NCI-H128 (cell line): ENCODE measurements around the gene FOXP1.
"Not testable (repeated sequence)": the region's sequence is repeated elsewhere in the genome, so short reads cannot be mapped to it uniquely, and the experiment has no call there.

ENCODE experiments used
- DNase-seq: peaks from one replicate; lab custom pipeline; 2025; ENCODE audit not compliant: unreplicated experiment; lab: John Stamatoyannopoulos, UW

Gene FOXP1

DNA sequence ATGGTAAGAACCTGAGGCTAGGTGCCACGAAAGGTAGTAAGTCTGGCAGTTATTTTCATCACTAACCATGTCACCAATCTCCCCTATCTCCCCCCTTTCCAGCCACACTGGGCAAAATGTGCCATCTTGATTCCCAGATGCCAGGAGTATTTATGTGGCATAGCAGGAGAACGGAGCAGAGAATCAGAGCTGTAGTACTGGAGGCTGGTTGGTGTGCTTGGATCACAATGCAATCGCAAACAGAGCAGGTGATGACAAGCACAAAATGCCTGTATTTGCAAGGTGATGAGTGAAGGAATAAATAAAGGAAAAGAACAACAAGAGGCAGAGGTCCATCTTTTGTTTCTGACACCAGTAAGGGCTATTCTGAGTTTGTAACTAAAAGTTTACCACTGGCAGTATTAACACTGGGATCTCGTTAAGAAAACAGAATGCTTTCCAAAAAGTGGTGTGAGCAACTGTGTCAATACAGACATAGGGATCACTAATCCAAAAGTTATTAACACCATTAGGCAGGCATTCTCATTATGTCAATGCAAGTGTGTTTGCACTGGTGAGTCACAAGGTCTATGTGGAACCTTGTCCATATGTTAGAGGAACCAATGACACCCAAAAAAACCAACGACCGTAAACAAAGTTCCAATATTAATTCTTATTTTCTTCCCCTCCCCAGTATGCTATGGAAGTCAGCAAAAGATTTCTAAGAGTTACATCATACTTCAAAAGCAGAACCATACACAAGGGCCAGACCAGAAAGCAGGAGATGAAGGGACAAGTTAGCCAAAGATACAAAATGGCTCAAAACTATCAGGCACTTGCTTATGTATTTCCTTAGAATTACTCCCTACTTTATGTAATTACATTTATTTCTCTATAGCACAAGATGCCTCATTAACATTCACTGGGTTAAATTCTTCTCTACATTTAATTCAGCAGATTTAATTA is 556.6 kb downstream of the FOXP1 start:
- no peak for DNase-seq

DNA sequence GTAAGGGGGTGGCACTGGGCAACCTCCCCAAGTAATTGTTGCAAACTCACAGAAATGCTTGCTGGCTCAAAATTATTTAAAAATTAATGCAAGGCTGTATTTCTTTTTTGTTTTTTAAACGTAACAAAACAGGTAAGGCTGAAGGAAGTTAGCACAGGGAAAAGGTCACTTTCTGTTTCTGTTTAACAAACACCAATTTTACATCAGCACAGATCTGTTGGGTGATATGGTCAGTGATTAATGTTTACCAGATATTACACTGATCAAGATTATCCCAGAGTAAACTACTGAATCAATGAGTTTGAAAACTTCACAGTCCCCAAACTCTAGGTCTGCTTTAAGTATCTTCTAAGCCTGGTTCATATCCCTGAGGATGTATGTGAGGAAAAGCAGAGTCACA is 558.0 kb downstream of the FOXP1 start:
- no peak for DNase-seq

DNA sequence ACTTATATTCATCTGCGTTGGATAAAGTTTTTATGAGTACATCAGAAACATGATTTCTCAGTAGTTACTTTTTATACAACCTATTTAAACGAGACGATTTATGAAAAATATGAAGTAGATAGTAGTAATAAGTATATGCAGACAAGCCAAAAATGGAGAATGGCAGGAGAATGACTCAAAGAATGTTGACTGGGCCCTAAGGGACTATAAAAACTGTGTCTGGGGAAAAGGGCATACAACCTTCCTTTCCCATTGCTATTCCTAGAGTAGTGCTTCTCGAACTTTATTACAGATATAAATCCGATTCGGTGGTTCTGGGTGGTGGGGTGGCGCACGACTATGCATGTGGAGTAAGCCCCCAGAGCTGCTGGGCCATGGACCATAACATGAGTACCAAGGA is 558.5 kb downstream of the FOXP1 start:
- no peak for DNase-seq

DNA sequence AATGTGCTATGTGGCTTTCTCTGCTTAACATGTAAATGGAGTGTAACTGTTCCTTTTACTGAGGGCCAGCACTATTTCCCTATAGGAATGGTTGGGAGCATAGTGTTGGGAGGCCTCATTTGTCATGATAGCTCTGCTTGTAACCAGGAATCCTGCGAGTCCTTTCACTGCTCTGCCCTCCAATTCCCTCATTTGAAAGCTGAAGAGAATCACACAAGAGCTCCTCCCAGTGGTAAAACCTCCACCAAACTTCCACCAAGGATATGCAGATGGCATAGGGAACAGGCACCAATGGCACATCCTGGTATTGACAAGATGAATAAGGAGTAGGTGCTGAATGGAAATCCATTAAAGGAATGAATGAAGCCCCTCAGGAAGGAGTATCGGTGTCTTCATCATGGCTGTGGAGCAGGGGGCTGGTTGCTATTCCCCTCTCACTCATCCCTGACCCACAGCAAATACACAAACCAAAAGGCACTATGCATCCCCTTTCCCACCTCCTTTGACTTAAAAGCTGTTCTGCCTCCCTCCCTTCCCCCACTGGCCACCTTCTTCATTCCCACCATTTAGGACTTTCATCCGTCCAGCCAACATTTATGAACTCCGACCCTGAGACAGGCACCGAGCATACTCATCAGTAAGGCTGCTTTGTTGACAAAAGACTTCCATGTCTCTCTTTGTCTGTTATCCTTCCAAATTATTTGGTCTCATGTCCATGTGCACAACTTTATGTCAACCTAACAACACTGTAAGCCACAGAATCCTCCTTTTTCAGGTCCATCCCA is 560.8 kb downstream of the FOXP1 start:
- no peak for DNase-seq

DNA sequence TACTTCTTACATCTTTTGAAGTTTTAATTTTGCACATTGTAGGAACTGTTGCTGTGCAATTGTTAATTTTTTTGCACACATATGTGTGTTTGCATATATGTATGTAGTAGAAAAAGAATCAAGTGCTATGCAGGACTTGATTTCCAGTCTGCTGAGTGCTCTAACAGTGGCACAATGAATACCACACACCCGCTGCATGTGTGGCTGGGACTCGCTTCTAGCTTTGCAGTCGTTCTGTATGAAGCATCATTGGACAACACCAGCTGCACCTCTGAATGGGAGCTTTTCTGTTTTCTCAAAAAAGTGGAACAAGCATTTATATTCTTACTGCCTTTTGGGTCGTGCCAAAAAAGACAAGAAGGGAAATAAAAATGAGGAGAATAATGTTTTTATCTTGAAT is 564.7 kb downstream of the FOXP1 start:
- no peak for DNase-seq

DNA sequence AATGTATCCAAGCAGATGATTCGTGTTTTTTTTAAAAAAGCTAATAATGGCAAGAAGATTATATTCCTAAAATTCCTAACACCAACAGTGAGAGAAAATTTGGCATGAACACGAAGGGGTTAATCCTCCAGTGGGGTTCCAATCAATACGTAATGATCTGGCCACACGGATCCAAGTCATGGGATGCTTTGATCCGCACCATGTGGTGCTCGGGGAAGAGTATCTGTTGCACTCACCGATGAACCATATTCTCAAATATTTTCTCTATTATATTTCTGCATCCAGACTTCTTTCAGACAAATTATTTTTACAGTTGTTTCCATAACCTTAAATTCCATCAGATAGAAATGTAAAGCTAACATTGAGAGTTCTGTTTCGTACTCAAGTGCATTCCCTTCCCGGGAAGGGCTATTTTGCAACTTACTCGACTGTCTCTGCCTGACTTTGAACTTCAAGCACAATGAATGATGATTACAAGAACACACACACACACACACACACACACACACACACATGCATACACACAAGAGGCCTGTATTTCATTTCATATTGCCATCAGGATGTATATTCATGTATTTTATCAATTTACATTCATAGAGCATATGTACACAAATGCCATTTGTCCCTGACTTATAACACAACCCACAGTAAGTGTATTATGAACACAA is 567.2 kb downstream of the FOXP1 start:
- DNase-seq, result no peak

DNA sequence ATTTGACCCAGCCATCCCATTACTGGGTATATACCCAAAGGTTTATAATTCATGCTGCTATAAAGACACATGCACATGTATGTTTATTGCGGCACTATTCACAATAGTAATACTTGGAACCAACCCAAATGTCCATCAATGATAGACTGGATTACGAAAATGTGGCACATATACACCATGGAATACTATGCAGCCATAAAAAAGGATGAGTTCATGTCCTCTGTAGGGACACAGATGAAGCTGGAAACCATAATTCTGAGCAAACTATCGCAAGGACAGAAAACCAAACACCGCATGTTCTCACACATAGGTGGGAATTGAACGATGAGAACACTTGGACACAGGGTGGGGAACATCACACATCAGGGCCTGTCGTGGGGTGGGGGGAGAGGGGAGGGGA is 568.9 kb downstream of the FOXP1 start:
- DNase-seq, result not testable (repeated sequence)

DNA sequence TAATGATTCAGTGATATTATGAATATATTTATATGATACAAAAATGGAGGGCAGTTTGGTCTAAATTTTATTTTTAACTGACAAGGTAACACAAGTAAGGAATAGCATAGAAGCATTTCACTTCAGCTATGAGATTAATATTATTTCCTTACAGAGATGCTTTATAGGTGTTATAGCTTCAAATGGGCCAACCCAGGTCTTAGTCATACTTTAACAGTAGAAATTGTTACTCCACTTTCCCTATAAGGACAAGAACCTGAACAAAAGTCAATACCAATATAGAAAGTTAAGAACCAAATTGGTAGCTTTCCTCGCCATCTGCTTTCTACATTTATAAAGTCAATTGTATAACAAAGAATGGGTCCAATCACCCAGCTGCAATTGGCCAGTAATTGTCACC is 570.6 kb downstream of the FOXP1 start:
- no peak for DNase-seq

DNA sequence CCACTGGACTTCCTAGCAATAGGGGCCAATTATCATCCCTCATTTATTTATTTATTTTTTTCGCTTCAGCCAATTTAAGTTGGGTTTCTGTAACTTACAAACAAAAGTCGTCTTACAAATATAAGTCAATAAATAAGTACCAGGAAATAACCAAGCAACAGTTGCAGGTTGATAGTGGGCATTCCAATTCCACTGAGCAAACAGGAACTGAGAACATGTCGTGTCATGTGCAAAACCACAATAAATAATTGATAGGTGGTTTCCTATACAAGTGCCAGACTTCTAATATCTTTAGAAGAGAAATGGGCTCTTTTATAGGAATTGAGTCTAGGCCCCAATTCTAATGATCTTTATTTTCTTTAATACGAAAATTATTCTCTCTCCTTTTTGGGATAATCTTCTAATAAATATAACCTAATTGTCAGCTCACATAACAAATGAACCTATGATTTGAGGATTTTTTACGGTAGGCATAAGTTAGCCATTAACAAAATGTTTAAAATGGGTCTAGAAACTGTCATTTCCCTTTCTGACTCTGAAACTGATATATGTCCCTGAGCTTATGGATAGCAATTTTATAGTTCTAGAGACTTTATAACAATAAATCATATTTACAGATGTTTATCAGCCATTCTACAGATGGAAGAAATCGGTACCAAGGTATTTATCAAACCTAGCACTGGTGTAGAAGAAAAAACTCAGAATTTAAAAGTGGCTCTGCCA is 571.8 kb downstream of the FOXP1 start:
- DNase-seq, result no peak

DNA sequence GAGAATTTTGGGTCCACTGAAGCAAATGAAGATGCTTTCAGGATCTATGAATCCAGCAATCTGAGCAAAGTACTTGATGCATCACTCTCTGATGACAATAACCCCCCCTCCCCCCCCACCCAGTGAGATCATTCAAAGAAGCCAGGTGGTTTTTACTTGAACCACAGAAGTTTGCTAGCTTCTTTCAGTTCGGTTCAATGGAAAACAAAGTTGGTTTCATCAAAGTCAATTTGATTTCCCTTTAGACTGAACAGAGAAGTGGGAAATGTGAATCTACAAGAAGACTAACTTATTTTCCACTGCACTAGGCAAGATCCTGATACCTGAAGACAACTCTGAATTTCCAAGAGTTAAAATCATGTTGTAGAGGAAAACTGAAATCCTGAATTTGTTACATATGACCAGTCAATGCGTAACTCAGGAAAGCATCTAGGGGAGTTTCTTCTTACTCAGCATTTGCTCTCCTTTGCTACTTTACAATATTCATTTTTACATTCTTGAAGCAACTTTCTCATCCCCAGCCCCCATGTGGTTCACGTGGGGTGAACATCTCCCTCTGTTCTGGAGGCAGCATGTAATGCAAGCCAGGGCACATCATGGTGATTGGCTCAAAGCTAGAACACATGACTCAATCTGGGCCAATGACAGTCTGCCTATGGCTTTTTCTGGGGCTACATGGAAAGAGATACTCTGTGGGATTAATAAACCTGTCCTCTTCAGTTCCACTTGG is 572.6 kb downstream of the FOXP1 start:
- DNase-seq, result no peak

DNA sequence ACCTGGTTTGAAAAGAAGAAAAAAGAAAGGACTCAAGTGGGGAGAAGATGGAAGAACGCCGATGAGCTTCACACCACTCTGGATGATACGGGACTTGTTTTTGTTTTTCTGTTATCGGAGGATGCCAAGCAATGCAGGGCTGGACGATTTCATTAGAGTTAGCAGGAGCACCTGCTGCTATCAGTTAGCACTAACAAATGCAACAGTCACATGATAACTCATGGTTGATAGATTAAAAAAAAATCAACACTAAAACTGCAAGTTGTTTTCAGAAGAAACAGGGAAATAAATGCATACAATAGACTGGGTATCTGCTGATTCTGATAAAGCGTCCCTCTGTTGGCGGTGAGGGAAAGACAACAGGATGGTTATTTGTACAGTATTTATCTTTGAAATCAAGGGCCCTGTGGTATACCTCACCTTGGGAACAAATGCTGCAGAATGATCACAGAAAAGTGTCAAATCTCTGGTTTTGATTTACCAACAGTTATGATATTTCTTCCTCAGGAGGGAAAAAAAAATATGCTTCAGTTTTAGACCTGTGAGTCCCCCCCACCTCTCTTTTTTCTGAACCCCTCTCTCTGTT is 575.1 kb downstream of the FOXP1 start:
- no peak for DNase-seq

DNA sequence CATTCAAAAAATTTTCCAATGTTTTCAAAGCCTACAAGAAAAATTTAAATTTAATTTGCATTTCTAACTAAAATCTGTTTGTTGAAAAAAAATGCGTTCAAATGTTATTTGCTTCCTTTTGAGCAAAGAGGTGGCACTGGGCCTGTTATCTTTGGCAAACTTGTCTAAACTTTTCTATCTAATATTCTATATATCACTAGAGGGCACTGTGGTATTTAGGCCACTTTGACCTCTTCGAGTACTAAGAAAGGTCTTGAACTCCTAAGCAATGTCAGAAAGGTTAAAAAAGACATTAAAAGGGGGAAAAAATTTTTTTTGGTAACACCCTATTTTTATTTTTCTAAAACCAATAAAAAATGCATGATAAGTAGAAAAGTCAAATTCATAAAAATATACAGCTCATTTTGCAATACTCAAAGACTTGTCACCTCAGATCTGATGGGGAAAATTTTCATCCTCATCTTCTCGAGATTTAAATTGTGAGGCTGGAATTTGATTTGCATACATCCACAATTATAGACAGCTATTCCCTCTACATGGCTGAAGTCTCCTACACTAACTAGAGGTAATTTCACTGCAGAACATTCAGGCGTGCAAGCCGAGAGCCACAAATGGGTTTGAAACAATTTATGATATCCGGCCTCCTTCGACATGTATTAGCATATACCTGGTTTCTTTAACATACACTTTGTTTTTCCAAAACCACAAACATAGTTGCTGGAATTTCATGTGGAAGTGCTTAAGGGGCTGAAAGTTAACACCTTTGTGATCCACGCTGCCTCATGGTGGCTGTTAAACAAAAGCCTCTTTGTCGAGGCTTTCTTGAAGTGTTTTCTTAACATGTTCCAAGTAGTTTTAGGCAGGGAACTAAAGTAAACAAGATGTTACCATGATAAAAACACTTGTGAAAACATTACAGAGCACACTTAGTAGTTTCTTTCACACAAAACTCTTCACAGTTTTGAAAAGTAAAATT is 576.4 kb downstream of the FOXP1 start:
- DNase-seq, result no peak

DNA sequence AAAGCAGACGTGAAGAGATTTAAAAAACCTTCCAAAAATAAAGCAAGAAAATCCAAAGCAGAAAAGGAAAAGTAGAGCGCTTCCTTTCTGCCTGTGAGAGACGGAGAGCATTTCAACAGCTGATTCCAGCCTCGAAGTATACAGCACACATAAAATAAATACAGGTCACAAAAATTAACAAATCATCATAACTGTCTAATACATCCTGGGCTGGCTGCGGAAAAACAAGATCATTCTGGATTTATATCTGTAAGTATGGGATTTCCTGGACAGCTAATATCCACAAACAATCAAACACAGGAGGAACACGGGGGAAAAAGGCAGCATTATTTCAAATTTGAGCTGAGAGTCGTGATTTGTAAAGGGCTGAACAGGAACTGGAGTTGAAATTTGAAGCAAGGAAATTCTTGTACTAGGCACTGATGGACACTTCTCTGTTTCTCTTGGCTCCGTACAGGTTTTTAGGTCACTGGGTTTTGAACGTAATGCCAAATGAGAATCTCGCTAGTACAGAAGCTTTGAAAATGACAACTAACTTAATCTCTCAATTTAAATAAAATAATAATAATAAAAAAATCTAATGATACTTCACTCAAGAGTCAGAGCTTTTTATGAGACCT is 577.7 kb downstream of the FOXP1 start:
- DNase-seq, result no peak

DNA sequence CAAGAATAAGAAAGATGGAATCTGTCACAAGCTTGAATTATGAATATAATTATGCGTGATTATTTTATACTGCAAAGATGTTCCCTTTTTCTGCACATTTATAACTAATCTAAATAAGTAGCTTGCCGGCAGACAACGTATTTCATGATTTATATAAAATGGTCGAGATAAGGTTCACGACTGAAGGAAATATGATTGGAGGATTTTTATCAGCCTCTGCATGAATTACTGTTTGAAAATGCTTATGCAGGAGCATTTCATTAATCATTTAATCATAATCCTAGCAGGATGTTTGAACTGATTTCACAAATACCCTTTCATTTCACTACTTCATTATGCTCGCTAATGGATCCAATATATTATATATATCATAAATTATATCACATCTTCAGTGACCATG is 580.0 kb downstream of the FOXP1 start:
- no peak for DNase-seq

DNA sequence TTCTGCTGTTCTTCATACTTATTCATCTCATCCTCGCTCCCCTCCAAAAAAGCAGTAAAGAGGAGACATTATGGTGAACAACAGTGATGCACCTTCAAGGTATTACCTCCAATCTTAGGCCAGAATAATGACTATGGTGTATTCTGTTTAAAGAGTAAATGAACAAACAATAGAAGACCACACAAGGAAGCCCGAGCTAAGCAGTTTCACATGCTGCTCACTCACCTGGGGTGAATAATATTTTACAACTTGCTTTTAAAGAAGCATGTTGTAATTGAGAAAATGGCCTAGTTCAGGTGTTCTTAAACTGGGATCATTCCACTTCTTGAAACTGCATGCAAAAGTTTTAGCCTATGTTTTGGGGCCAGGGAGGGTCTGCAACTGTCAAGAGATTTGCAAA is 581.2 kb downstream of the FOXP1 start:
- DNase-seq, result no peak

DNA sequence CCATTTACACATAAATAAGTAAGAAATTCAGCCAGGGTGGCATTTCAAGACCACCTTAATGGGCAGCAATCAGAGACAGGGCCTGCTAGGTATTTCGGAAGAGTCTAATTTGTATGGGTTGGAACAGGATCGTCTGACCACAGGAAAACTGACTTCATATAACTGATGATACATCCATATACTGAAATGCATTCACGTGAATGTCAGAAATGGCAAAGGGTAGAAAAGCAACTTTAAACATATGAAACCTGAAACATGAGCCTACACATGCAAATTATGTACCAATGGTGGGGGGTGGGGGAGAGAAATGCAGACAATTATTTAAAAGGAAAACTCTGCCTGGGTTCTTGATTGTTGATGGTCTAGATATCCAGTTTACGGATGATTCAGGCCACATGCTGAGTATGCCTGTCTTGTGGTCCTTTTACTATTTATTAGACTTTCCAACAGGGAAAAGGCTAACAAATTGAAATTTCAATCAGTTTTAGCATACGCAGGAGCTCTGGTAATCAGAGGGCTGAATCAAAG is 582.2 kb downstream of the FOXP1 start:
- DNase-seq, result no peak

DNA sequence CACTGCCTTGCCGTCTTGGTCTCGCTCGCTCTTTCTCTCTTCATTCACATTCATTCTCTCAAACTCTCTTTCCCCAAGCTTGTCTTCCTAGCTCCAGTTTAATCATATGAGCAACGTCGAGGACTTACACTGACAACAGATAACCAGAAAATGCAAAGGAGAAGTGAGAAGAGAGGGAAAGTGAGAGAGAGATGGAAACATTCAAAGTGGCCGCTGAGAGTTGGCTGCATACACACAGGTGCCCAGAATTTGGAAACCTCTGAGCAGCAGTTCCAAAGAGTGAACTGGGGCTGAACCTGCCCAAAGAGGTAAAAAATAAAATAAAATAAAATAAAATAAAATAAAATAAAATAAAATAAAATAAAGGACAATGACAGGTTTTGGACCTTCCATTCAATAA is 583.0 kb downstream of the FOXP1 start:
- DNase-seq, result no peak

DNA sequence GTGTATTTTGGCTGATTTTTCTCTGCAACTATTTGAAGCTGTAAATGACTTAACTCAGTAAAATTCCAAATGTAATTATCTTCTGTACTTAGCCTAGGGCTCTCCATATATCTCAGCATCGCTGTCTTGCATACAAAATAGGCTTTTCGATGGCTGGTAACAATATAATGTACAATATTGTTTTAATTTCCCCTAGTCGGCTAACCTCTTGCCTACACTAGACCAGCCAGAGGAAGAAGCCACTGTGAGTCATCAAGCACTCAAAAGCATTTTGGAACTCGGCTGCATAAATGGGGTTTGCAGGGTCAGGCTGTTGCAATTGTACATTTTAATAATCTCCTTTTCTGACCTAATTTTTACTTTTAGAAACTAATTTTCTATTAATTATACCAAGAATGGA is 583.8 kb downstream of the FOXP1 start:
- DNase-seq, result no peak
